Right atrium auricular region (tissue), 2 donors: Measurements from ENCODE around the gene PTGER3. TPM values are rescaled to one million over a fixed set of nuclear protein-coding genes. Genes with fewer than 3 reads are reported as not detected.

Experiments used
- DNase-seq: peaks from one replicate; pipeline ENCODE4 v3.0.0-alpha.2; 2019; ENCODE audit warnings: low spot score
- H3K27ac ChIP-seq, 2 donors: fragments of 200-600 bp; sonication (generic); 1 replicate in 1 of 2; 2 replicates in 1 of 2; pipeline ENCODE4 v1.5.1; 2016 to 2019
- H3K27me3 ChIP-seq, 2 donors: fragments of 200-600 bp; sonication (generic); one replicate each; pipeline versions ENCODE4 v1.5.1 to v1.6.0; 2017 to 2019
- H3K36me3 ChIP-seq: fragments of 200-600 bp; sonication (generic); one replicate; pipeline ENCODE4 v1.5.1; 2016
- H3K4me1 ChIP-seq, 2 donors: fragments of 200-600 bp; sonication (generic); one replicate each; pipeline versions ENCODE4 v1.5.1 to v1.6.0; 2017 to 2019
- H3K4me3 ChIP-seq, 2 donors: fragments of 200-600 bp; sonication (generic); 1 replicate in 1 of 2; 2 replicates in 1 of 2; pipeline ENCODE4 v1.5.1; 2017 to 2019; ENCODE audit warnings: mild to moderate bottlenecking in 1 of 2, moderate library complexity in 1 of 2
- H3K9me3 ChIP-seq, 2 donors: fragments of 200-600 bp; sonication (generic); one replicate each; pipeline ENCODE4 v1.5.1; 2019
- CTCF ChIP-seq, 2 donors: fragments of 200-600 bp; sonication (generic); IDR thresholded peaks; one replicate each; pipeline ENCODE4 v1.5.1; 2019; ENCODE audit warnings: antibody characterized with exemption in 2 of 2
- total RNA-seq, 2 donors: library from RNA; depleted of rRNA; stranded (reverse); fragments of >200 nt; gene quantifications; one replicate each; pipeline ENCODE4 v1.1.0, GENCODE V29; 2016

PTGER3 gene
- total RNA-seq, 2 donors from 2014 or later: 0.52 to 4.6 TPM

- TF ChIP-seq CTCF (IDR thresholded peaks at IDR 0.05): no peak
- no peak for DNase-seq
Measured at GRCh38 chr1:71033136-71033535, 14.5 kb downstream of the PTGER3 start.

GRCh38 chr1:71031426-71031825 is 16.2 kb downstream of the PTGER3 start:
- H3K4me3 ChIP-seq: no peak overlapping the region
- no peaks in the 10 kb centered on the region for H3K36me3 ChIP-seq
- H3K4me1 ChIP-seq: no peaks in the 10 kb centered on the region
- no peak for DNase-seq
- no peak for TF ChIP-seq CTCF (IDR thresholded peaks at IDR 0.05)
- H3K27me3 ChIP-seq: no peaks in the 10 kb centered on the region
- no peaks in the 10 kb centered on the region for H3K9me3 ChIP-seq
- H3K27ac ChIP-seq: no peak overlapping the region

More at GRCh38 chr1:71033136-71033535, 14.5 kb downstream of the PTGER3 start:
- Histone ChIP-seq H3K4me3 (no peak overlapping the region), H3K4me1 (no peaks in the 10 kb centered on the region), H3K36me3 (no peaks in the 10 kb centered on the region), H3K27me3 (no peaks in the 10 kb centered on the region), H3K27ac (no peak overlapping the region), H3K9me3 (no peaks in the 10 kb centered on the region)

GRCh38 chr1:71030026-71030425 is 17.6 kb downstream of the PTGER3 start:
- Histone ChIP-seq H3K27me3 (no peaks in the 10 kb centered on the region), H3K9me3 (no peaks in the 10 kb centered on the region), H3K36me3 (no peaks in the 10 kb centered on the region), H3K27ac (no peak overlapping the region), H3K4me3 (no peak overlapping the region), H3K4me1 (no peaks in the 10 kb centered on the region)
- TF ChIP-seq CTCF (IDR thresholded peaks at IDR 0.05): no peak
- DNase-seq: no peak

GRCh38 chr1:71028981-71029380 is 18.6 kb downstream of the PTGER3 start:
- H3K27ac ChIP-seq: no peak overlapping the region
- no peak for TF ChIP-seq CTCF (IDR thresholded peaks at IDR 0.05)
- H3K9me3 ChIP-seq: no peaks in the 10 kb centered on the region
- no peaks in the 10 kb centered on the region for H3K4me1 ChIP-seq
- no peak for DNase-seq
- H3K36me3 ChIP-seq: no peaks in the 10 kb centered on the region
- H3K4me3 ChIP-seq: no peak overlapping the region
- no peaks in the 10 kb centered on the region for H3K27me3 ChIP-seq

GRCh38 chr1:71027991-71028390 is 19.6 kb downstream of the PTGER3 start:
- Histone ChIP-seq H3K27me3 (no peaks in the 10 kb centered on the region), H3K9me3 (no peaks in the 10 kb centered on the region), H3K4me3 (no peak overlapping the region), H3K36me3 (no peaks in the 10 kb centered on the region), H3K4me1 (no peaks in the 10 kb centered on the region), H3K27ac (no peak overlapping the region)
- DNase-seq: no peak
- no peak for TF ChIP-seq CTCF (IDR thresholded peaks at IDR 0.05)

GRCh38 chr1:71026093-71026492 is 21.5 kb downstream of the PTGER3 start:
- no peaks in the 10 kb centered on the region for H3K27me3 ChIP-seq
- TF ChIP-seq CTCF (IDR thresholded peaks at IDR 0.05): no peak
- no peaks in the 10 kb centered on the region for H3K4me1 ChIP-seq
- no peak overlapping the region for H3K4me3 ChIP-seq
- DNase-seq: no peak
- H3K36me3 ChIP-seq: no peaks in the 10 kb centered on the region
- H3K27ac ChIP-seq: no peak overlapping the region
- no peaks in the 10 kb centered on the region for H3K9me3 ChIP-seq
